GM18870 (cell line): Measurements from ENCODE around the gene HIPK2.

Experiments
- ATAC-seq: cut with Tn5 transposase; IDR thresholded peaks from one replicate; pipeline ENCODE4 v1.9.1; 2021; ENCODE audit warnings: moderate library complexity; ENCODE audit not compliant: unreplicated experiment

Gene HIPK2

GRCh38 chr7:139777948-139778841 lies at the start of gene HIPK2:
TSS of gene HIPK2 (minus strand) at chr7:139777998. CDS start at chr7:139777623, 375 bp downstream.
- ATAC-seq = no peak

- no peak for ATAC-seq
Measured at GRCh38 chr7:139827042-139827441, 49.2 kb upstream of the HIPK2 start.

GRCh38 chr7:139825666-139826290 lies 48.0 kb upstream of the HIPK2 start:
- no peak for ATAC-seq

GRCh38 chr7:139823959-139824521 lies 46.2 kb upstream of the HIPK2 start:
- no peak for ATAC-seq

- no peak for ATAC-seq
Measured at GRCh38 chr7:139822855-139823254, 45.1 kb upstream of the HIPK2 start.

- ATAC-seq = no peak
Measured at GRCh38 chr7:139821349-139822105, 43.7 kb upstream of the HIPK2 start.

- no peak for ATAC-seq
Measured at GRCh38 chr7:139820089-139820488, 42.3 kb upstream of the HIPK2 start.

GRCh38 chr7:139817249-139817648 lies 39.5 kb upstream of the HIPK2 start:
- ATAC-seq = no peak

- no peak for ATAC-seq
Measured at GRCh38 chr7:139813689-139814088, 35.9 kb upstream of the HIPK2 start.

GRCh38 chr7:139813151-139813550 lies 35.4 kb upstream of the HIPK2 start:
- ATAC-seq = no peak

- no peak for ATAC-seq
Measured at GRCh38 chr7:139811066-139811465, 33.3 kb upstream of the HIPK2 start.

GRCh38 chr7:139808846-139809442 lies 31.1 kb upstream of the HIPK2 start:
- no peak for ATAC-seq

- ATAC-seq = no peak
Measured at GRCh38 chr7:139808427-139808826, 30.6 kb upstream of the HIPK2 start.

- ATAC-seq = no peak
Measured at GRCh38 chr7:139807009-139807408, 29.2 kb upstream of the HIPK2 start.

- no peak for ATAC-seq
Measured at GRCh38 chr7:139804571-139804970, 26.8 kb upstream of the HIPK2 start.

GRCh38 chr7:139799586-139799985 lies 21.8 kb upstream of the HIPK2 start:
- peak; percentile 48 for ATAC-seq

GRCh38 chr7:139798892-139799291 lies 21.1 kb upstream of the HIPK2 start:
- no peak for ATAC-seq

- ATAC-seq = peak; percentile 63
Measured at GRCh38 chr7:139798221-139798620, 20.4 kb upstream of the HIPK2 start.

GRCh38 chr7:139797607-139798006 lies 19.8 kb upstream of the HIPK2 start:
- ATAC-seq = no peak

GRCh38 chr7:139791316-139791715 lies 13.5 kb upstream of the HIPK2 start:
- no peak for ATAC-seq

- no peak for ATAC-seq
Measured at GRCh38 chr7:139784648-139785047, 6.8 kb upstream of the HIPK2 start.
